AG09309 (cell line): ENCODE measurements around the gene SCD.

Experiments
- DNase-seq: peaks from one replicate; pipeline ENCODE4 v3.0.0-alpha.2; 2010; ENCODE audit warnings: low read depth
- H3K4me3 ChIP-seq: 2 replicates; pipeline ENCODE4 v1.5.1; 2011; ENCODE audit warnings: mild to moderate bottlenecking, low read depth, low read length, moderate library complexity; ENCODE audit not compliant: control insufficient read depth
- TF ChIP-seq, protein P1 (sequence below): IDR thresholded peaks from 2 replicates; pipeline ENCODE4 v1.5.1; 2011; ENCODE audit warnings: mild to moderate bottlenecking, low read depth, low read length, inconsistent platforms; ENCODE audit not compliant: insufficient read depth, control insufficient read depth; ENCODE audit errors: missing control alignments

The SCD gene

GRCh38 chr10:100395626-100396025 is 48.6 kb downstream of the SCD start:
- no peak overlapping the region for H3K4me3 ChIP-seq
- no peak for DNase-seq
- TF ChIP-seq, protein P1, sequence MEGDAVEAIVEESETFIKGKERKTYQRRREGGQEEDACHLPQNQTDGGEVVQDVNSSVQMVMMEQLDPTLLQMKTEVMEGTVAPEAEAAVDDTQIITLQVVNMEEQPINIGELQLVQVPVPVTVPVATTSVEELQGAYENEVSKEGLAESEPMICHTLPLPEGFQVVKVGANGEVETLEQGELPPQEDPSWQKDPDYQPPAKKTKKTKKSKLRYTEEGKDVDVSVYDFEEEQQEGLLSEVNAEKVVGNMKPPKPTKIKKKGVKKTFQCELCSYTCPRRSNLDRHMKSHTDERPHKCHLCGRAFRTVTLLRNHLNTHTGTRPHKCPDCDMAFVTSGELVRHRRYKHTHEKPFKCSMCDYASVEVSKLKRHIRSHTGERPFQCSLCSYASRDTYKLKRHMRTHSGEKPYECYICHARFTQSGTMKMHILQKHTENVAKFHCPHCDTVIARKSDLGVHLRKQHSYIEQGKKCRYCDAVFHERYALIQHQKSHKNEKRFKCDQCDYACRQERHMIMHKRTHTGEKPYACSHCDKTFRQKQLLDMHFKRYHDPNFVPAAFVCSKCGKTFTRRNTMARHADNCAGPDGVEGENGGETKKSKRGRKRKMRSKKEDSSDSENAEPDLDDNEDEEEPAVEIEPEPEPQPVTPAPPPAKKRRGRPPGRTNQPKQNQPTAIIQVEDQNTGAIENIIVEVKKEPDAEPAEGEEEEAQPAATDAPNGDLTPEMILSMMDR: no peak

GRCh38 chr10:100396605-100397004 is 49.6 kb downstream of the SCD start:
- no peak for DNase-seq
- TF ChIP-seq, protein P1: no peak

DNA sequence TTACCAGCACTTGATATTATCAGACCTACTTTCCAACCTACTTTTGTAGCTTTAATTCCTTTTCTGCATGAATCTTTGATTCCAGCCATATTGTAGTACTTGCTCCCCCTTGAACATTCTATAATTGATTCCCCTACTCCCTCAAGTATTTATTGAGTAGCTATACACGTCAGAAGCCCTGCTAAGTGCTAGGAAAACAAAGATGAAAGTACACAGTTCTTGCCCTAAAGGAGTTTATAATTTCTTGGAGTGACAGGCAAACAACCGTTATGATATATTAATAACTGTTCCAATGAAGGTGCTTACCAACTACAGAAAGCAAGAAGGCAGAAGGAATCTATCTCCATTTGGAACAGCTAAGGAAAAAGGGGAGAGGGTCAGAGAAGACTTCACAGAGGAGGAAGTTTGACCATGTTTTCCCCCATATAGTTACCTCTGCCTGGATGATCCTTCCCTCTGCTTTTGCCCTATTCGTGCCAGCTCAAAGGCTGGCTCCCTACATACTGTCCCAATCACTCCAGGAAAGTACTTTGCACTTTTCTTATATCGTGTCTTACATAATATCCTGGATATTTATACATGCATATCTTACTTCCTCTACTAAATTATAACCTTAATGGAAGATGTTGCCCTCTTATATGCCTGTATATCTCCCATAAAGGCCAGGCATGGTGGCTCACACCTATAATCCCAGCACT is 54.7 kb downstream of the SCD start:
- no peak overlapping the region for H3K4me3 ChIP-seq
- TF ChIP-seq, protein P1: no peak
- DNase-seq: no peak

More at GRCh38 chr10:100396605-100397004, 49.6 kb downstream of the SCD start:
- no peak overlapping the region for H3K4me3 ChIP-seq

- TF ChIP-seq, protein P1: no peak
- no peak overlapping the region for H3K4me3 ChIP-seq
- DNase-seq: no peak
Measured at GRCh38 chr10:100403734-100404133, 56.7 kb downstream of the SCD start.

GRCh38 chr10:100413173-100413572 is 66.1 kb downstream of the SCD start:
- TF ChIP-seq, protein P1: no peak
- no peak for DNase-seq
- H3K4me3 ChIP-seq: no peak overlapping the region
